ENCODE measurements around the gene KAT6B. TPM values are rescaled to one million over a fixed set of nuclear protein-coding genes. Genes with fewer than 3 reads are reported as not detected.
A peak's percentile ranks its signal among the peaks of the same experiment; 100 is the strongest.
"Not testable (repeated sequence)": the region's sequence is repeated elsewhere in the genome, so short reads cannot be mapped to it uniquely, and the experiment has no call there.

KAT6B gene
- polyA plus RNA-seq, 3 donors from 2014 or later: 9.9 to 55.7 (median 20.2) TPM

GRCh38 chr10:75035975-75036708 is 209.7 kb downstream of the KAT6B start:
- no peak for DNase-seq
- Mint-ChIP-seq H3K36me3 (peaks cover 0 to 7% (median 3%) of the 10 kb centered on the region in 3 donors), H3K27ac (peak overlapping the region in 3 of 6 donors; percentile 44 to 59 (median 53)), H3K27me3 (ENCODE audit: low read depth in 3 of 3) (peaks cover 0 to 4% (median 3%) of the 10 kb centered on the region in 3 donors), H3K4me3 (no peak overlapping the region), H3K4me1 (peaks cover 3 to 17% of the 10 kb centered on the region in 2 donors), H3K9me3 (peaks cover 0 to 2% (median 0%) of the 10 kb centered on the region in 6 donors)

- DNase-seq: no peak
- Mint-ChIP-seq H3K27ac (no peak overlapping the region), H3K4me1 (peaks cover 3 to 17% of the 10 kb centered on the region in 2 donors), H3K4me3 (no peak overlapping the region), H3K36me3 (peaks cover 0 to 4% (median 0%) of the 10 kb centered on the region in 3 donors), H3K27me3 (ENCODE audit: low read depth in 3 of 3) (peaks cover 0 to 4% (median 3%) of the 10 kb centered on the region in 3 donors), H3K9me3 (peaks cover 0 to 2% (median 0%) of the 10 kb centered on the region in 6 donors)
Measured at GRCh38 chr10:75037171-75038153, 211.1 kb downstream of the KAT6B start.

- H3K27me3 Mint-ChIP-seq (ENCODE audit: low read depth in 3 of 3): peaks cover 0 to 4% (median 3%) of the 10 kb centered on the region in 3 donors
- DNase-seq: no peak
- no peak overlapping the region for H3K4me3 Mint-ChIP-seq
- no peaks in the 10 kb centered on the region for H3K36me3 Mint-ChIP-seq
- no peak overlapping the region for H3K27ac Mint-ChIP-seq
- H3K4me1 Mint-ChIP-seq: peaks cover 3 to 17% of the 10 kb centered on the region in 2 donors
- H3K9me3 Mint-ChIP-seq: no peaks in the 10 kb centered on the region
Measured at GRCh38 chr10:75038335-75038734, 211.9 kb downstream of the KAT6B start.

- Mint-ChIP-seq H3K4me1 (peaks cover 8 to 11% of the 10 kb centered on the region in 2 donors), H3K27me3 (ENCODE audit: low read depth in 3 of 3) (peaks cover 2 to 8% (median 5%) of the 10 kb centered on the region in 3 donors), H3K36me3 (no peaks in the 10 kb centered on the region), H3K4me3 (no peak overlapping the region), H3K9me3 (no peaks in the 10 kb centered on the region), H3K27ac (no peak overlapping the region)
- DNase-seq: no peak
Measured at GRCh38 chr10:75040576-75040975, 214.2 kb downstream of the KAT6B start.

GRCh38 chr10:75042292-75042974 is 216.0 kb downstream of the KAT6B start:
- peaks cover 2 to 5% (median 3%) of the 10 kb centered on the region in 3 donors for H3K27me3 Mint-ChIP-seq (ENCODE audit: low read depth in 3 of 3)
- H3K9me3 Mint-ChIP-seq: no peaks in the 10 kb centered on the region
- peak overlapping the region in 2 of 6 donors; percentile 21 to 62 for H3K27ac Mint-ChIP-seq
- H3K36me3 Mint-ChIP-seq: no peaks in the 10 kb centered on the region
- DNase-seq: no peak
- no peak overlapping the region for H3K4me3 Mint-ChIP-seq
- H3K4me1 Mint-ChIP-seq: peaks cover 8 to 11% of the 10 kb centered on the region in 2 donors

- Mint-ChIP-seq H3K4me3 (peak overlapping the region; percentile 42 to 74 (median 62)), H3K27me3 (ENCODE audit: low read depth in 3 of 3) (peaks cover 2 to 5% (median 3%) of the 10 kb centered on the region in 3 donors), H3K9me3 (no peaks in the 10 kb centered on the region), H3K4me1 (peaks cover 8 to 11% of the 10 kb centered on the region in 2 donors), H3K27ac (peak overlapping the region in 1 of 6 donors; percentile 62), H3K36me3 (no peaks in the 10 kb centered on the region)
- peak; percentile 18 to 41 (median 35) for DNase-seq
Measured at GRCh38 chr10:75043256-75044131, 217.1 kb downstream of the KAT6B start.

- Mint-ChIP-seq H3K36me3 (no peaks in the 10 kb centered on the region), H3K27me3 (ENCODE audit: low read depth in 3 of 3) (peaks cover 2 to 7% (median 5%) of the 10 kb centered on the region in 3 donors), H3K27ac (no peak overlapping the region), H3K4me3 (no peak overlapping the region), H3K9me3 (no peaks in the 10 kb centered on the region), H3K4me1 (peaks cover 8 to 11% of the 10 kb centered on the region in 2 donors)
- no peak for DNase-seq
Measured at GRCh38 chr10:75048669-75049098, 222.3 kb downstream of the KAT6B start.

GRCh38 chr10:75049316-75050148 is 223.1 kb downstream of the KAT6B start:
- Mint-ChIP-seq H3K36me3 (no peaks in the 10 kb centered on the region), H3K27me3 (ENCODE audit: low read depth in 3 of 3) (peaks cover 2 to 7% (median 5%) of the 10 kb centered on the region in 3 donors), H3K27ac (no peak overlapping the region), H3K4me1 (peaks cover 2% of the 10 kb centered on the region in 2 donors), H3K9me3 (no peaks in the 10 kb centered on the region), H3K4me3 (no peak overlapping the region)
- no peak for DNase-seq

- no peaks in the 10 kb centered on the region for H3K36me3 Mint-ChIP-seq
- peaks cover 2 to 4% (median 2%) of the 10 kb centered on the region in 3 donors for H3K27me3 Mint-ChIP-seq (ENCODE audit: low read depth in 3 of 3)
Measured at GRCh38 chr10:75050149-75050919, 223.9 kb downstream of the KAT6B start.

GRCh38 chr10:75051308-75051707 is 224.9 kb downstream of the KAT6B start:
- H3K36me3 Mint-ChIP-seq: no peaks in the 10 kb centered on the region
- DNase-seq: no peak
- H3K9me3 Mint-ChIP-seq: no peaks in the 10 kb centered on the region
- H3K4me3 Mint-ChIP-seq: no peak overlapping the region
- peaks cover 0 to 4% (median 0%) of the 10 kb centered on the region in 3 donors for H3K27me3 Mint-ChIP-seq (ENCODE audit: low read depth in 3 of 3)
- no peak overlapping the region for H3K27ac Mint-ChIP-seq
- H3K4me1 Mint-ChIP-seq: no peaks in the 10 kb centered on the region

More at GRCh38 chr10:75050149-75050919, 223.9 kb downstream of the KAT6B start:
- DNase-seq: no peak
- Mint-ChIP-seq H3K4me1 (no peaks in the 10 kb centered on the region), H3K9me3 (no peaks in the 10 kb centered on the region), H3K4me3 (no peak overlapping the region), H3K27ac (no peak overlapping the region)

GRCh38 chr10:75055896-75056406 is 229.6 kb downstream of the KAT6B start:
- DNase-seq; H3K9me3 Mint-ChIP-seq; H3K4me3 Mint-ChIP-seq; H3K27me3 Mint-ChIP-seq (ENCODE audit: low read depth in 3 of 3); H3K4me1 Mint-ChIP-seq; H3K36me3 Mint-ChIP-seq; H3K27ac Mint-ChIP-seq: not testable (repeated sequence)

Data from immature natural killer cell (primary cell).